Spleen (tissue), 7 donors: Measurements from ENCODE around the gene PHC2.

Source experiments
- POLR2A ChIP-seq, 3 donors: fragments of 450-650 bp; IDR thresholded peaks; one replicate each; pipeline ENCODE4 v1.5.1; 2017; ENCODE audit warnings: antibody characterized with exemption in 3 of 3, mild to moderate bottlenecking in 1 of 3
- POLR2AphosphoS5 ChIP-seq, 3 donors: sonication (generic); formaldehyde crosslinking; IDR thresholded peaks; one replicate each; pipeline ENCODE4 v1.5.1; 2017; ENCODE audit warnings: antibody characterized with exemption in 3 of 3
- TF ChIP-seq, protein P1 (sequence below), 11 experiments: fragments of 200-600 bp in 7 of 11; fragments of 450-650 bp in 4 of 11; sonication (generic) in 4 of 11; IDR thresholded peaks in 8 of 11; conservative IDR thresholded peaks in 3 of 11; 1 replicate in 7 of 11; 2 replicates in 4 of 11; pipeline versions ENCODE4 v1.4.0 to v1.8.0; 2016 to 2021; ENCODE audit warnings: antibody characterized with exemption in 11 of 11, inconsistent platforms in 4 of 11, mild to moderate bottlenecking in 1 of 11
- donor health status: DM: no; HTN: no; CAD: no; lungs with moderate emphysema.
- donor health status: DM: no; HTN: no; CAD: no.
- donor health status: DM: no; HTN: no; CAD: no.

DNA sequence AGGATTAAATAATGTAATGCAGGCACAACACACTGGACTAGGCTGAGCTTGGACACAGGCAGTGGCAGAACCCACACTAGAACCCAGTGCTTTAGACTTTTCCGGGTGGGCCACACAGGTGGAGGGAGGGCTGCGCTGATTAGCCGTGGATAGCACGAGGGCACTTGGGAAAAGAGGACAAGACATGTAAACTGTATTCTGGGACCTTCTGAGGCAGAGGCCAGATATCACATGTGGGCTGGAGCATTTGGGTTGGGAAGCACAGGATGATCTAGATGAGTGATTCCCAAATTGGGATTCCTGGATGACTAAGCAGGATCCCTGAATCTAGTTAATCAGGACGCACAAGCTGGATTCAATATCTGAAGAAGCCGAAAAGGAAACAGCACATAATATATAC is 89.7 kb downstream of the PHC2 start:
- TF ChIP-seq, protein P1, sequence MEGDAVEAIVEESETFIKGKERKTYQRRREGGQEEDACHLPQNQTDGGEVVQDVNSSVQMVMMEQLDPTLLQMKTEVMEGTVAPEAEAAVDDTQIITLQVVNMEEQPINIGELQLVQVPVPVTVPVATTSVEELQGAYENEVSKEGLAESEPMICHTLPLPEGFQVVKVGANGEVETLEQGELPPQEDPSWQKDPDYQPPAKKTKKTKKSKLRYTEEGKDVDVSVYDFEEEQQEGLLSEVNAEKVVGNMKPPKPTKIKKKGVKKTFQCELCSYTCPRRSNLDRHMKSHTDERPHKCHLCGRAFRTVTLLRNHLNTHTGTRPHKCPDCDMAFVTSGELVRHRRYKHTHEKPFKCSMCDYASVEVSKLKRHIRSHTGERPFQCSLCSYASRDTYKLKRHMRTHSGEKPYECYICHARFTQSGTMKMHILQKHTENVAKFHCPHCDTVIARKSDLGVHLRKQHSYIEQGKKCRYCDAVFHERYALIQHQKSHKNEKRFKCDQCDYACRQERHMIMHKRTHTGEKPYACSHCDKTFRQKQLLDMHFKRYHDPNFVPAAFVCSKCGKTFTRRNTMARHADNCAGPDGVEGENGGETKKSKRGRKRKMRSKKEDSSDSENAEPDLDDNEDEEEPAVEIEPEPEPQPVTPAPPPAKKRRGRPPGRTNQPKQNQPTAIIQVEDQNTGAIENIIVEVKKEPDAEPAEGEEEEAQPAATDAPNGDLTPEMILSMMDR (IDR thresholded peaks at IDR 0.05 in 8 of 11, conservative IDR thresholded peaks at IDR 0.05 in 3 of 11) = no peak
- TF ChIP-seq POLR2AphosphoS5 (IDR thresholded peaks at IDR 0.05) (peak in 1 of 3 donors; percentile 42), POLR2A (IDR thresholded peaks at IDR 0.05) (no peak)
